Progenitor cell of endocrine pancreas (in vitro differentiated cells): ENCODE results near the gene GRSF1. TPM values are rescaled to one million over a fixed set of nuclear protein-coding genes. Genes with fewer than 3 reads are reported as not detected.

Source experiments
- DNase-seq: peaks from one replicate; pipeline ENCODE4 v3.0.0; 2021; ENCODE audit warnings: low spot score; ENCODE audit not compliant: unreplicated experiment
- H3K27ac Mint-ChIP-seq: 2 replicates; pipeline ENCODE4 v1.8.0; 2021; ENCODE audit warnings: mild to moderate bottlenecking, moderate library complexity, mixed read lengths
- H3K27me3 Mint-ChIP-seq: 2 replicates; pipeline ENCODE4 v1.8.0; 2021; ENCODE audit warnings: mixed read lengths
- H3K36me3 Mint-ChIP-seq: 2 replicates; pipeline ENCODE4 v1.8.0; 2022; ENCODE audit warnings: mixed read lengths; ENCODE audit not compliant: insufficient read depth
- H3K4me1 Mint-ChIP-seq: 2 replicates; pipeline ENCODE4 v1.8.0; 2021; ENCODE audit warnings: low read depth, mixed read lengths
- H3K4me3 Mint-ChIP-seq: 2 replicates; pipeline ENCODE4 v1.8.0; 2021; ENCODE audit warnings: low read depth, mild to moderate bottlenecking, moderate library complexity, mixed read lengths
- H3K9me3 Mint-ChIP-seq: 2 replicates; pipeline ENCODE4 v1.8.0; 2021; ENCODE audit warnings: low read depth, mixed read lengths
- long read RNA-seq: library from polyadenylated mRNA; unstranded; transcript quantifications from one replicate; pipeline ENCODE4 v2.0.0, GENCODE V29; 2020
- total RNA-seq: library from RNA; stranded (reverse); gene quantifications from 2 replicates; pipeline ENCODE4 v1.2.1, GENCODE V29; 2021
- TF ChIP-seq, protein P1 (sequence below): fragments of 200-600 bp; sonication (generic); IDR thresholded peaks from one replicate; pipeline ENCODE4 v1.5.0; 2021; ENCODE audit warnings: antibody characterized with exemption, mild to moderate bottlenecking; ENCODE audit not compliant: unreplicated experiment

The GRSF1 gene, protein sequence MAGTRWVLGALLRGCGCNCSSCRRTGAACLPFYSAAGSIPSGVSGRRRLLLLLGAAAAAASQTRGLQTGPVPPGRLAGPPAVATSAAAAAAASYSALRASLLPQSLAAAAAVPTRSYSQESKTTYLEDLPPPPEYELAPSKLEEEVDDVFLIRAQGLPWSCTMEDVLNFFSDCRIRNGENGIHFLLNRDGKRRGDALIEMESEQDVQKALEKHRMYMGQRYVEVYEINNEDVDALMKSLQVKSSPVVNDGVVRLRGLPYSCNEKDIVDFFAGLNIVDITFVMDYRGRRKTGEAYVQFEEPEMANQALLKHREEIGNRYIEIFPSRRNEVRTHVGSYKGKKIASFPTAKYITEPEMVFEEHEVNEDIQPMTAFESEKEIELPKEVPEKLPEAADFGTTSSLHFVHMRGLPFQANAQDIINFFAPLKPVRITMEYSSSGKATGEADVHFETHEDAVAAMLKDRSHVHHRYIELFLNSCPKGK
- total RNA-seq = 87.5 and 87.8 TPM in 2 replicates
- long read RNA-seq, full-length matches to known transcripts = 120 of 161 reads
- long read RNA-seq, partial matches to known transcripts = 22 of 161 reads
- long read RNA-seq, other reads (novel, unspliced or antisense) = 19 of 161 reads

DNA sequence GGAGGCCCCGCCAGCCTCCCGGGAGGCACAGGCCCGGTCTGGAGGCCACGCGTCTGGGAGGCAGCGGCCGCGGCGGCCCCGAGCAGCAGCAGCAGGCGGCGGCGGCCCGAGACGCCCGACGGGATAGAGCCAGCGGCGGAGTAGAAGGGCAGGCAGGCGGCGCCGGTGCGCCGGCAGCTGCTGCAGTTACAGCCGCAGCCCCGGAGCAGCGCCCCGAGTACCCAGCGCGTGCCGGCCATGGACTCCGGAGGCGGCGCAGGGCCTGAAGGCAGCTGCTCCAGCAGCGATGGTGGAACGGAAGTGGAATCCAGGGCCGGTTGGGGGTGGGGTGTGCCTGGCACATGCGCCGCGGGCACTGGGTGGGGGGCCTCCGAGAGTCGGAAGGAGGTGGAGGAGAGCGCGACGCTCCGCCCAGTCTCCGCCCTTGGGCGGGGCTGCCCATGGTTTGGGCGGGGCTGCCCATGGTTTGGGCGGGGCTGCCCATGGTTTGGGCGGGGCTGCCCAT is at the start of gene GRSF1:
Gene GRSF1 (minus strand): TSS at position 302 of the 505 bp plus-strand sequence. CDS start 63 bp downstream, at position 239.
- Mint-ChIP-seq H3K4me1 (peaks cover 24% of the 10 kb centered on the region), H3K27ac (peak within 1 kb of the TSS; percentile 98), H3K36me3 (peaks cover 4% of the 10 kb centered on the region), H3K27me3 (no peaks in the 10 kb centered on the region), H3K4me3 (peak within 1 kb of the TSS; percentile 95), H3K9me3 (no peaks in the 10 kb centered on the region)
- peak; percentile 79 for DNase-seq
- TF ChIP-seq, protein P1, sequence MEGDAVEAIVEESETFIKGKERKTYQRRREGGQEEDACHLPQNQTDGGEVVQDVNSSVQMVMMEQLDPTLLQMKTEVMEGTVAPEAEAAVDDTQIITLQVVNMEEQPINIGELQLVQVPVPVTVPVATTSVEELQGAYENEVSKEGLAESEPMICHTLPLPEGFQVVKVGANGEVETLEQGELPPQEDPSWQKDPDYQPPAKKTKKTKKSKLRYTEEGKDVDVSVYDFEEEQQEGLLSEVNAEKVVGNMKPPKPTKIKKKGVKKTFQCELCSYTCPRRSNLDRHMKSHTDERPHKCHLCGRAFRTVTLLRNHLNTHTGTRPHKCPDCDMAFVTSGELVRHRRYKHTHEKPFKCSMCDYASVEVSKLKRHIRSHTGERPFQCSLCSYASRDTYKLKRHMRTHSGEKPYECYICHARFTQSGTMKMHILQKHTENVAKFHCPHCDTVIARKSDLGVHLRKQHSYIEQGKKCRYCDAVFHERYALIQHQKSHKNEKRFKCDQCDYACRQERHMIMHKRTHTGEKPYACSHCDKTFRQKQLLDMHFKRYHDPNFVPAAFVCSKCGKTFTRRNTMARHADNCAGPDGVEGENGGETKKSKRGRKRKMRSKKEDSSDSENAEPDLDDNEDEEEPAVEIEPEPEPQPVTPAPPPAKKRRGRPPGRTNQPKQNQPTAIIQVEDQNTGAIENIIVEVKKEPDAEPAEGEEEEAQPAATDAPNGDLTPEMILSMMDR = no peak

DNA sequence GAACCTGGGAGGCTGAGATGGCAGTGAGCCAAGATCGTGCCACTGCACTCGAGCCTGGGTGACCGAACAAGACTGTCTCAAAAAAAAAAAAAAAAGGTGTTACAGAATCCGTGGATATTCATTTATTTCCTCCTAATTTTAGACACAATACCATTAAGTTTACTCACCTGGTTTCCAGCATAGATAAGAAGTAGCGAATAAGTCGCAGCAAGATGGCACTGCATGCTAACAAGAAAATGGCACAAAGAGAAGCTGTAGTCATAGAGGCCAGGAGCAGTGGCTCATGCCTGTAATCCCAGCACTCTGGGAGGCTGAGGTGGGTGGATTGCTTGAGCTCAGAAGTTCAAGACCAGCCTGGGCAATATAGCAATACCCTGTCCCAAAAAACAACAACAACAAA is 45.5 kb upstream of the GRSF1 start:
- Mint-ChIP-seq H3K9me3 (no peaks in the 10 kb centered on the region), H3K4me1 (no peaks in the 10 kb centered on the region), H3K27ac (peak overlapping the region; percentile 42), H3K4me3 (no peak overlapping the region), H3K36me3 (no peaks in the 10 kb centered on the region), H3K27me3 (no peaks in the 10 kb centered on the region)
- TF ChIP-seq, protein P1 = no peak
- DNase-seq = no peak

DNA sequence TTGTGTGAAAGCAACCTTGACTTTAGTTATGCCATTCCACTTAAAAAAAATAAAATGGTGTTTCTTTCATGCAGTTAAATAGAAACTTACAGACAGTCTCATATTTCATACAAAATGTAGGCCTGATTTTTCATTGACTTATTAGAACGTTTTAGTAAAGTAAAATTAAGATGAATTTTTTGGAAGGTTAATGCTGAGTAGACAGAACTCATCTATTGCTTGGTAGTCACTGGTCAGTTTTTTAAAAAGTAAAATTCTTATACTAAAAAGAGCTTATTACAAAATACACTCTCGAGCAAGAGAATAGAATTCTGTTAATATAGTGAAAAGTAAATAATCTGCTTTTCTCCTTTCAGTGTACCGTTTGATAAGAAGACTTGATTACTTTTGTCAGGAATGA is 41.0 kb upstream of the GRSF1 start:
- no peak overlapping the region for H3K27ac Mint-ChIP-seq
- DNase-seq = no peak
- H3K9me3 Mint-ChIP-seq = no peaks in the 10 kb centered on the region
- TF ChIP-seq, protein P1 = no peak
- no peak overlapping the region for H3K4me3 Mint-ChIP-seq
- no peaks in the 10 kb centered on the region for H3K36me3 Mint-ChIP-seq
- no peaks in the 10 kb centered on the region for H3K27me3 Mint-ChIP-seq
- H3K4me1 Mint-ChIP-seq = no peaks in the 10 kb centered on the region

DNA sequence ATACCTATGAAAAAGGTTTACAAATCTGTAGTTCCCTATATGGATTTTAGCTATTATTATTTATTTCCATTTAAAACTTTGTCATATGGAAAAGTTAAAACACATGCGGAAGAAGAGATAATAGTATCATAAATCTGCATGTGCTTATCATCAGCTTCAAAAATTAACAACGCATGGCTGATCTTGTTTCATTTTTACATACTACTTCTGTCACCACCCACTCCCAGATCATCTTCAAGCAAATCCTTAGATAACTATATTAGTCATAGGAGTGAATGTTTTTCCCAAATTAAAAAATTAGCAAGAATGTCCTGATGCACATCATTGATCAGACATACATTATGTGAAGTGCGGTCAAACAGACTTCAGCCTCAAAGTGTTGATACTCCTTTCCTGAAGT is 37.9 kb upstream of the GRSF1 start:
- DNase-seq = no peak
- no peaks in the 10 kb centered on the region for H3K36me3 Mint-ChIP-seq
- TF ChIP-seq, protein P1 = no peak
- no peak overlapping the region for H3K4me3 Mint-ChIP-seq
- H3K27me3 Mint-ChIP-seq = no peaks in the 10 kb centered on the region
- no peaks in the 10 kb centered on the region for H3K4me1 Mint-ChIP-seq
- H3K27ac Mint-ChIP-seq = no peak overlapping the region
- H3K9me3 Mint-ChIP-seq = no peaks in the 10 kb centered on the region

DNA sequence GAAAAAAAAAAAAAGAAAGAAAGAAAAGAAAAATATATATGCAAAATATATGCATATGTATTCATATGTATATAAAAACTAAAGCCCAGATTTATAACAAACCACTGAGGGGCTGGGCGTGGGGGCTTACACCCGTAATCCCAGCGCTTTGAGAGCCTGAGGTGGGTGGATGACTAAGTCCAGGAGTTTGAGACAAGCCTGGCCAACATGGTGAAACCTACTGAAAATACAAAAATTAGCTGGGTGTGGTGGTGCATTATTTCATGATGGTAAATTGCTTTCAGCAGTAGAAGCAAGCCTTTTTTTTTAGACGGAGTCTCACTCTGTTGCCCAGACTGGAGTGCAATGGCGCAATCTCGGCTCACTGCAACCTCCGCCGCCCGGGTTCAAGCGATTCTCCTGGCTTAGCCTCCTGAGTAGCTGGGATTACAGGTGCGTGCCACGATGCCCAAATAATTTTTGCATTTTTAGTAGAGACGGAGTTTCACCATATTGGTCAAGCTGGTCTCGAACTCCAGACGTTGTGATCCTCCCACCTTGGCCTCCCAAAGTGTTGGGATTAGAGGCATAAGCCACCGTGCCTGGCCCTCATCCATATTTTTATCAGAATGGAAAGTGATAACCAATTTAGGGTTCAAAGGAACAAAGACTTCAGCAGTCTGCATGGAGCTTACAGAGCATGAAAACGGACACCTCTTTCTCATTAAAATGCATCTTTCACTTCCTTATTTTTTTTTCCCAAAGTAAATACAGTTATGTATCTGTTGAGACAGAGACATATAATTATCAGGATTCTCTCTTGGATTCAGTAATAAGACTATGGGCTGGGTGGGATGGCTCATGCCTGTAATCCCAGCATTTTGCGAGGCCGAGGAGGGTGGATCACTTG is 34.8 kb upstream of the GRSF1 start:
- no peak overlapping the region for H3K4me3 Mint-ChIP-seq
- no peak for DNase-seq
- TF ChIP-seq, protein P1 = no peak

More for the DNA sequence above, 34.8 kb upstream of the GRSF1 start:
- no peak overlapping the region for H3K27ac Mint-ChIP-seq
- H3K36me3 Mint-ChIP-seq = no peaks in the 10 kb centered on the region
- H3K27me3 Mint-ChIP-seq = no peaks in the 10 kb centered on the region
- no peaks in the 10 kb centered on the region for H3K4me1 Mint-ChIP-seq
- no peaks in the 10 kb centered on the region for H3K9me3 Mint-ChIP-seq
